NT2/D1 (cell line): ENCODE data around the gene AP3B1.

ENCODE experiments used
- SUZ12 ChIP-seq: IDR thresholded peaks from 2 replicates; pipeline ENCODE4 v1.6.1; 2011; ENCODE audit not compliant: insufficient read length, insufficient read depth; ENCODE audit errors: extremely low read depth
- ZNF274 ChIP-seq: IDR thresholded peaks from 2 replicates; pipeline ENCODE4 v1.6.1; 2011; ENCODE audit warnings: mild to moderate bottlenecking, low read depth, low read length

DNA sequence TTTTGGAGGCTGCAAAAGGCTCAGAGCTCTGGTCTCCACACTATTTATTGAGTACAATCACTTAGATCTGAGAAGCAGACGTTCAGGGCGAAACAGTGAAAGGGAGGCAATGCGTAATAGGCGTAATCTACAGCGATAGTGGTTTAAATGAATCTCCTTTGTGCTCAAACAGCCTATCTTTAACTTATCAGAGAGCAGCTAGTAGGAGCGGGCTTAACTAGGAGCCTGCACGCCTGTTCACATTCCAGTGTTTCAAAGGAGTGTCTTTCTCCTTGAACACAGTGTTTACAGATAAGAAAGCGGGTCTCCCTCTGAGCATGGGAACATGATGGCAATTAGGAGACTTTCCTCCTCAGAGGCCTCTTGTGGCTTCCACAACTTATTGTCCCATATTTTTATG, 49.4 kb downstream of the AP3B1 start:
- no peak for TF ChIP-seq SUZ12
- TF ChIP-seq ZNF274, result no peak
